UCSD-AML1 (cell line): ENCODE data around the gene ARID5B.

Source experiments
- DNase-seq: peaks from one replicate; lab custom pipeline; 2025; ENCODE audit not compliant: unreplicated experiment; lab: John Stamatoyannopoulos, UW

The ARID5B gene

GRCh38 chr10:61882621-61883370 is 18.7 kb upstream of the ARID5B start:
- no peak for DNase-seq

GRCh38 chr10:61883371-61884025 is 18.0 kb upstream of the ARID5B start:
- no peak for DNase-seq

- DNase-seq = no peak
Measured at GRCh38 chr10:61887772-61888171, 13.7 kb upstream of the ARID5B start.

- DNase-seq = no peak
Measured at GRCh38 chr10:61888744-61889143, 12.8 kb upstream of the ARID5B start.

- no peak for DNase-seq
Measured at GRCh38 chr10:61890430-61890829, 11.1 kb upstream of the ARID5B start.

GRCh38 chr10:61890881-61891409 is 10.6 kb upstream of the ARID5B start:
- no peak for DNase-seq

- DNase-seq = no peak
Measured at GRCh38 chr10:61891906-61892585, 9.5 kb upstream of the ARID5B start.

GRCh38 chr10:61892961-61893360 is 8.5 kb upstream of the ARID5B start:
- DNase-seq = no peak

- DNase-seq = no peak
Measured at GRCh38 chr10:61894133-61894532, 7.4 kb upstream of the ARID5B start.

- no peak for DNase-seq
Measured at GRCh38 chr10:61895898-61896600, 5.5 kb upstream of the ARID5B start.

- DNase-seq = peak; percentile 20
Measured at GRCh38 chr10:61896854-61897661, 4.4 kb upstream of the ARID5B start.

- no peak for DNase-seq
Measured at GRCh38 chr10:61897671-61898434, 3.6 kb upstream of the ARID5B start.

- DNase-seq = no peak
Measured at GRCh38 chr10:61898435-61898778, 3.1 kb upstream of the ARID5B start.

GRCh38 chr10:61899069-61899531 is 2.4 kb upstream of the ARID5B start:
- no peak for DNase-seq

GRCh38 chr10:61899663-61899996 is 1.9 kb upstream of the ARID5B start:
- DNase-seq = no peak

- DNase-seq = peak; percentile 50
Measured at GRCh38 chr10:61899997-61900828, 1.3 kb upstream of the ARID5B start.

- DNase-seq = no peak
Measured at GRCh38 chr10:61901829-61902444, 438 bp downstream of the ARID5B start.

- peak; percentile 39 for DNase-seq
Measured at GRCh38 chr10:61902445-61903220, 1.1 kb downstream of the ARID5B start.
